IMR-90 (cell line): Measurements from ENCODE around the gene REN.

Experiments
- CEBPB ChIP-seq: IDR thresholded peaks from 2 replicates; pipeline ENCODE4 v1.6.1; 2012; ENCODE audit warnings: low read depth, low read length, improper control_type of control experiment
- MAZ ChIP-seq: IDR thresholded peaks from 2 replicates; pipeline ENCODE4 v1.6.1; 2012; ENCODE audit warnings: low read depth, mild to moderate bottlenecking, low read length, improper control_type of control experiment, moderate library complexity, borderline replicate concordance
- POLR2A ChIP-seq: IDR thresholded peaks from 2 replicates; pipeline ENCODE4 v1.6.1; 2012; ENCODE audit warnings: mild to moderate bottlenecking, low read depth, low read length
- RAD21 ChIP-seq: IDR thresholded peaks from 2 replicates; pipeline ENCODE4 v1.6.1; 2012; ENCODE audit warnings: low read length, improper control_type of control experiment
- SMC3 ChIP-seq: fragments of 150-350 bp; IDR thresholded peaks from 2 replicates; pipeline ENCODE4 v1.6.1; 2016; ENCODE audit warnings: low read depth, mild to moderate bottlenecking, antibody characterized with exemption, low read length, moderate library complexity
- TF ChIP-seq, protein P1 (sequence below): conservative IDR thresholded peaks from 2 replicates; pipeline ENCODE4 v1.5.1; 2012; ENCODE audit warnings: mild to moderate bottlenecking, low read depth, low read length, improper control_type of control experiment

DNA sequence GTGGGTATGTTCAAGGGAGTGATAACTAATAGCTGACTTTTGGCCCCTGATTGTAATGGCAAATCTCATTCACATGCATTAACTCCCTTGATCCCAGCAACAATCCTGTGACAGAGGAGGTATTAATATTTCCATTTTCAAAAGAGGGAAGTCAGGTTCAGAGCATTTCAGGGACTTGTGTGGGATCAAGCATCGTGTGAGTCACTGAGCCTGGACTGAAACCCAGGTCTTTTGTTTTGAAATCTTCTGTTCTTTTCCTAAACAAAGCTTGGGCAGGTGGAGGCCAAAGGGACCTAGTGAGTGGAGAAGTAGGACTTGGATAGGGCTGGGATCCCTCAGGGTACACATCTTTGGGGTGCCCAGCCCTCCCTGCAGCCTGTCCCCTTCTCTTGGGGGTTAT, 52.2 kb downstream of the REN start:
- TF ChIP-seq SMC3 (no peak), RAD21 (no peak), MAZ (no peak), CEBPB (no peak), POLR2A (no peak)
- TF ChIP-seq, protein P1, sequence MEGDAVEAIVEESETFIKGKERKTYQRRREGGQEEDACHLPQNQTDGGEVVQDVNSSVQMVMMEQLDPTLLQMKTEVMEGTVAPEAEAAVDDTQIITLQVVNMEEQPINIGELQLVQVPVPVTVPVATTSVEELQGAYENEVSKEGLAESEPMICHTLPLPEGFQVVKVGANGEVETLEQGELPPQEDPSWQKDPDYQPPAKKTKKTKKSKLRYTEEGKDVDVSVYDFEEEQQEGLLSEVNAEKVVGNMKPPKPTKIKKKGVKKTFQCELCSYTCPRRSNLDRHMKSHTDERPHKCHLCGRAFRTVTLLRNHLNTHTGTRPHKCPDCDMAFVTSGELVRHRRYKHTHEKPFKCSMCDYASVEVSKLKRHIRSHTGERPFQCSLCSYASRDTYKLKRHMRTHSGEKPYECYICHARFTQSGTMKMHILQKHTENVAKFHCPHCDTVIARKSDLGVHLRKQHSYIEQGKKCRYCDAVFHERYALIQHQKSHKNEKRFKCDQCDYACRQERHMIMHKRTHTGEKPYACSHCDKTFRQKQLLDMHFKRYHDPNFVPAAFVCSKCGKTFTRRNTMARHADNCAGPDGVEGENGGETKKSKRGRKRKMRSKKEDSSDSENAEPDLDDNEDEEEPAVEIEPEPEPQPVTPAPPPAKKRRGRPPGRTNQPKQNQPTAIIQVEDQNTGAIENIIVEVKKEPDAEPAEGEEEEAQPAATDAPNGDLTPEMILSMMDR: no peak
